ENCODE results near the gene TMEM63C.

Gene TMEM63C

GRCh38 chr14:77155083-77155482 is 26.5 kb upstream of the TMEM63C start:
- no peak for DNase-seq

DNA sequence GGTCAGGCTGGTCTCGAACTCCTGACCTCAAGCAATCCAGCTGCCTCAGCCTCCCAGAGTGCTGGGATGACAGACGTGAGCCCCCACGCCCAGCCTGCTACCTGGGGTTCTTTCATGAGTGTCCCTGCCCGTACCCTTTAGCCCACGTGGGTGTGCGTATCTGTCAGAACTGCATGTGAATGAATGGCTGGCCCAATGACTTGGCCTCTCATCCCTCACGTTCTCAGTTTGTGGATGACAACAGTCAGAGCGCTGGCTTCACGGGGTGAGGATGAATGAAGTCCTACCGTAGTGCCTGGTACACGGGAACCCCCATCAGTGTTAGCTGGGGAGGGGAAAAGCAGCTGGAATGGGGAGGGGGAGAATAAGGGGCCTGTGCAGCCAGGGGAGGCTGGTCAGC is 23.9 kb upstream of the TMEM63C start:
- no peak for DNase-seq

- peak; percentile 73 for DNase-seq
Measured at GRCh38 chr14:77158175-77158881, 23.3 kb upstream of the TMEM63C start.

DNA sequence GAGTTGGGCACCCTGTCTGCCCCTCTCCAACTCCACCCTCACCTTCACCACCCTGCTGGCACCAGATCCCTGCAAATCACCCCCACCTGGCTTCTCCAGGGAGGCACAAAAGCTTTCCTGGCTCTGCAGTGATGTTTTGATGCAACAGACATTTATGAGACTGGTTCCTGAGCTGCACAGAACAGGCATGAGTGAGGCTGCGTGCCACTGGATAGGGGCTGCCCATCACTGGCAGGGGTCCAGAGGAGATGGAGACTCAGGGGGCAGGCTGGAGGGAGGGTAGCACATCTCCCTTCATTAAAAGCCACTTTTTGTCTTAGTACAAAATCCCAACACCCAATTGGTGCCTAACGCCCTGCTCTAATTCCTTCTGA is 22.7 kb upstream of the TMEM63C start:
- DNase-seq = no peak

DNA sequence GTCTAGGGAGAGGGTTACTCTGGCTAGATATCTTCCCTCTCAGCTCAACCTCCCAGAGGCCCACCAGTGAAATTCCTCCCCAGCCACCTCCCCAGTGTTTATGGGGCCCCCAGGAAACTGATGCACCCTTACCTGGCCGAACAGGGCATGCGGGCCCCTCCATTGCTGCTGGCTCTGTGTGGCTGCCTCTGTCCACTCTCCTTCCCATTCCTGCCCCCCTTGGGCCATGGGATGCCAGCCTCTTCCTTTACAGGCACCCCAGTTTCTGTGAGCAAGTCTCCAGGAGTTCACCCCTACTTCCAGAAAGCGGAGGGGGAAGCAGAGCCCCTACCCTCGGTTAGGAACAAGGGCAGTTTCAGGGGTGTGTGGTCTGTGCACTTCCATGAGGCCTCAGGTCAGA is 20.6 kb upstream of the TMEM63C start:
- no peak for DNase-seq

GRCh38 chr14:77170045-77170444 is 11.6 kb upstream of the TMEM63C start:
- no peak for DNase-seq

GRCh38 chr14:77172916-77173315 is 8.7 kb upstream of the TMEM63C start:
- DNase-seq = no peak

GRCh38 chr14:77173911-77174617 is 7.5 kb upstream of the TMEM63C start:
- DNase-seq = peak; percentile 12

DNA sequence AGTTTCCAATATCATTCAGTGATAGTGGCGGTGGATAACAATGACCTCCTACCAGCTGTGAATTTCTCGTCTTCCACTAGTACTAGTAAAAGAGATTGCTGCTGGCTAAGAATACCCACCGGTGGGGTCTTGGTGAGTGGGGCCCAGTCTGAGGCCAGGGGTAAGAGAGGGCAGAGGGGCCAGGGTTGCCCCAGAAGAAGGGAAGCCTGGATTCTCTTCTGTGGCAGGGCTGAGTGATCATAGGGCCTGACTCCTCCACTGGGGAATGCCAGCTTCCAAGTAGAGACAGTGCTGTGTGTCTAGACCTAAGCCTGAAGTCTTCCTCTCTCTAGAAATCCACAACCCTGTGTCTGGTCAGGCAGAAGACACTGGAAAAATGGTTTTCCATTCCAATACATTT is 5.8 kb upstream of the TMEM63C start:
- DNase-seq = no peak

GRCh38 chr14:77177702-77178101 is 3.9 kb upstream of the TMEM63C start:
- no peak for DNase-seq

DNA sequence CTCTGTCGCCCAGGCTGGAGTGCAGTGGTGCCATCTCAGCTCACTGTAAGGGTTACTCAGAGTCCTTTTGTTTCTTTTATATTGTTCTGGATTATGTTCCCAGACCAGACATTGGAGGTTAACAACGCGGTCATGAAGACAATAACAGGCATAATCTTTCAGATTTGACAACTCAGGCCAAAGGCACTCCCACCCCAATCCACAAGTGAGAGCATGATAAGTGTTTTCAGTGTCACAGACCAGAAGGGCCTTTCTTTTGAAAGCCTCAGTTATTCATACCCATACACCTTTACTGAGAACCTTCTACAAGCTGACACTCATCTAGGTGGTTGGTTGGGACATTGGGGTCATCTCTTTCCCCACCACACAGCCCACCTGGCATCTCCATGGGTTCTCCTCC is 2.9 kb upstream of the TMEM63C start:
- no peak for DNase-seq

DNA sequence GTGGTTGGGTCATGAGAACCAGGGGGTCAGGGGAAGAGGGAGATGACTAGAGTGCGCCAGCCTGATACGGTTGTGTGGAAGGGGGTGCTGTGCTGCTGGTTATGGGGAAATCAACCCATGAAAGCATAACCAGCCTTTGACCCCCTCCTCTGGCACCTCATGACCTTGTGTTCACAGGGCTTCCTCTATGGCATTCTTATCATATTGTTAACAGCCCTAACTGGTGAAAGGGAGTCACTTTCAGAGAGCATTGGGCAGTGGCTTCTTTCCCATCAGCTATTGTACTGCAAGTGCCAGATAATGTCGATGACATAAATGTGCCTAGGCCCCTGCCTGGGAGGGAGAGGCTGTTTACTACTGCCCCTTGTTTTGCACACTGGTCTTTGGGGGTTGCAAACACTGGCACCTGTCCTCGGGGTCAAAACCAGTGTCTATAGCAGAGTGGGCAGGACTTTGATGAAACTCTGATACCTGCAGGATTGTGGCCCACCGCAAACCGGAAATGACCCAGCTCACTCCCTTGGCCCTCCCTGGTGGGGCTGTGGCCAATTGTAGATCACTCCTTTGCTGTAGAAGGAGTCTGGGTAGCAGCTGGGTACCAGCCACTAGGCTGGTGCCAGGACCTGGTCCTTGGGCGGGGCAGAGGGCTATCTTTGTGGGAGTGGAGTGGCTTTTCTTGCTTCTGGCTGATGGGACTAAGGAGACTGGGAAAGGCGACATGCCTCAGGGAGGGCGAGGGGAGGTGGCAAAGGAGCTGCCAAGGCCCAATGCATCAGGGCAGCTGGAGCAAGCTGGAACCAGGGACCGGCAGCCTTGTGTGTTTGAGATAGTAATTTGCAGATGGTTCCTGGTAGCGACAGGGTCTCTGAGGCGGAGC is 634 bp upstream of the TMEM63C start:
- DNase-seq = no peak

DNA sequence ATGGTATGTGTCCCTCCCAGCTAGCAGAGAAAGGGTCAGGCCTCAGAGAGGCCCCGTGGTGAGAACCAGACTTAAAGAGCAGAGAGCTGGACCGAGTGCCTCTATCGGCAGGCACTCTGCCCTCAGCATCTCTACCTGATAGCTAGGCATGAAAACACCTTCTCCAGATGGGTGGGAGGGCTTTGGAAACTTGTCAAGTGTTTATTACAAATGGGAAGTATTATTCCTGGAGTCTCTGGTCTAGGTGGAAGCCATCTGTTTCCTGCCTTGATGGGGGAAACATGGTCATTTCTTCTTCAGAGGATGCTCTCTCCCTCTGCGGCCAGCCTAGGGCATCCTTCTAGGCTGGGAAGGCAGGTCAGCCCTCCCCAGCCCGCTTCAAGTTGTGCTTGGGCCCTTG is 2.3 kb downstream of the TMEM63C start:
- no peak for DNase-seq

DNA sequence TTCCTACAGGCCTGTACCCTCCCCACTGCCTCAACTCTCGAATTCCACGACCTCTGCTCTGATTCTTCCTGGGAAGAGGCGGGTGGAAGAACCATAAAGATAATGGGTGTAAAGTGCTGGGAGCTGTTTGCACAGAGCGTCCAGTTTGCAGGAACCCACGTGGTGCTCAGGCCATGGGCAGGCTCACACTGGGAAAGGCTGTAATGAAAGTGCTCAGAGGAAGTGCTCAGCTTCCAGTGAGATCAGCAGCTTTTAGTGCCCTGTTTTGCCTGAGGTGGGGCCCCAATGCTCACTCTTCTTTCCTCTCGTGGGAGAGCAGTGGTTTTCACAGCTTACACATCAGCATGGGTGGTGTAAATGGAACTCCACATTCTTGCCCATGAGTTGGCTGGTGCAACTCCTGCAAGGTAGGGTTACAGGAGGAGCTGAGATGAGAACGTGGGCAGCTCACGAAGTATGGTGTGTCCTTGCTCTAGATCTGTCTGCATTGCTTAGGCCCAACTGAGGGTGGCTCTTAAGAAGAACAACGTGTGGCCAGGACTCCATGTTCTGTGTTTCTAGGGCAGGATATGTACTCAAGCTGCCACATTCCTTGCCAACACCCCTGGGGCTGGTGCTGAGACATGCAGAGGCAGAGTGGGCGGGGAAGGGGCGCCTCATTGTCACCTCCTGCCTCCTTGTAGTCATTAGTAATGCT is 2.9 kb downstream of the TMEM63C start:
- DNase-seq = no peak

GRCh38 chr14:77185093-77185465 is 3.5 kb downstream of the TMEM63C start:
- DNase-seq = no peak

DNA sequence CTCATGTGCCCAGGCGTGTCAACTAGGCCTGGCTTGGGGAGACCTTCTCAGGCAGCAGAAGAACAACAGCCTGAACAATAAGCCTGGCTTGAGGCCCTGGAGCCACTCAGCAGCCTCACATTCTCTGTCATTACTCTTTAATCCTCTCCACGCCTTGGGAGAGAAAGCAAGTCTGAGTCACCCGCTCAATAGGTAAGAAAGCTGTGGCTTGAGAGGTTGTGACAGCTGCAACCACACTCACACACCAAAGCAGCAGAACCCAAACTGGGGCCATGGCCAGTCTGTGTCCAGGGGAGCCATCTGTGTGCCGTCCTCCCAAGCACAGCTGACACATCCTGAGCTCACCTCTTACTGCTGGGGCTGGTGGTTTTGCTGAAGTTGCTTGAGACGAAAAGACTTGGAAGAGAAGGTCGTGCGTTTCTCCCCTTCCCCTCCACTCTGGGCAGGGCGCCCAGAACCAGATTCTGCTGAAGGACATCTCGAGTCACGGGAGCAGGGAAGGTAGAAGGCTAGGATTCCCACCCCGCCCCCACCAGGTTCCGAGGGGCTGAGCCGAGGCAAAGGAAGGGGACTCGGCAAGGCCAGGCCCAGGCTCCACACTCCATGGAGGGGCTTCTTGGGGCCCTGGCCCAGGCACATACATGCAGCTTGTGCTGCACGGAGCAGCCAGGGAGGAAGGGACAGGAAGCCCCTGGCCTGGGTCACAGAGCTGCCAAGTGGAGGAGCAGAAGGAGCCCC is 5.5 kb downstream of the TMEM63C start:
- peak; percentile 42 for DNase-seq

DNA sequence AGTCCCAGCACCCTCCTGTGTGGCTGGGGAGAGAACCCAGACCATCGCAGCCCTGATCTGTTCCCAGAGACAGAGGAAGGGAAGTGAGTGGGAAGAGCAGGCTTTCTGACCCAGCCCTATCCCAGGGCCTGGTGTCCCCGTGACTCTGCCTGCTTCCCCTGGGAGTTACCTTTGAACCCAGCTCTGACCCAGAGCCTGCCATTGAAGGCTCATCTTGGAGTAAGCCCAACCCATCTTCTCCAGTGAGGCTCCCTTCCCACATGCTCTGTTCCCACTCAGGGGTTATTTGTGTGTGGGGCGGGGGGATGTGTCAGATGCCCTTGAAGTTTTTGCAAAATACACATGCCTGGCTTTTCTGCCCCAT is 6.0 kb downstream of the TMEM63C start:
- DNase-seq = no peak

- DNase-seq = no peak
Measured at GRCh38 chr14:77189479-77189878, 7.9 kb downstream of the TMEM63C start.

GRCh38 chr14:77190977-77191376 is 9.4 kb downstream of the TMEM63C start:
- DNase-seq = no peak

DNA sequence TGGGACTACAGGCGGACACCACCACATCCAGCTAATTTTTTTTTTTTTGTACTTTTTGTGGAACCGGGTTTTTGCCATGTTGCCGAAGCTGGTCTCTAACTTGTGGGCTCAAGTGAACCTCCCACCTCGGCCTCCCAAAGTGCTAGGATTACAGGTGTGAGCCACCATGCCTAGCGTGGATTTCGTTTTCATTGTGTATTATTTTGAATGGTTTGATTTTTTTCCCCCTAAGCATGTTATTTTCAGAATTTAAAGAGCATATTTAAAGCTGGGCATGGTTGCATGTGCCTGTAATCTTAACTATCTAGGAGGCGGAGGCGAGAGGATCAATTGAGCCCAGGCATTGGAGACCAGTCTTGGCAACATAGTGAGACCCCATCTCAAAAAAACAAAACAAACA is 13.1 kb downstream of the TMEM63C start:
- DNase-seq = no peak

- no peak for DNase-seq
Measured at GRCh38 chr14:77195766-77196165, 14.2 kb downstream of the TMEM63C start.

DNA sequence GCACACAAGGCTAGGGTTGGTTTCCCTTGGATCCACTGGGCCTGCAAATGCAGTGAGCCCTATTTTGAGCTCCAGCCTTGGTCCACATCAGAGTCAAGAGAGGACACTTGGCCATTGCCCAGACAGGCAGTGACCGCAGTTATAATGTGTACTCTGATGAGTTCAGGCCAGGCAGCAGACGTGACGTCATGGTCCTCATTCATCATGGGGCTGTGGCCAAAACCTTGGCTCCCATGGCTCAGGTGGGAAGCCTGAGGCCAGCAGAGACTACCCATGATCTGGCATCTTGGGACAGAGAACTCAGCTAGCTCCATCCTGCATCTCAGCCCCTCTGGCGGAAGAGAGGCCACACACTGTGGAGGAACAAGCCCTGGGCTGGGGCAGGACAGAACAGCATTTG is 16.4 kb downstream of the TMEM63C start:
- DNase-seq = no peak

DNA sequence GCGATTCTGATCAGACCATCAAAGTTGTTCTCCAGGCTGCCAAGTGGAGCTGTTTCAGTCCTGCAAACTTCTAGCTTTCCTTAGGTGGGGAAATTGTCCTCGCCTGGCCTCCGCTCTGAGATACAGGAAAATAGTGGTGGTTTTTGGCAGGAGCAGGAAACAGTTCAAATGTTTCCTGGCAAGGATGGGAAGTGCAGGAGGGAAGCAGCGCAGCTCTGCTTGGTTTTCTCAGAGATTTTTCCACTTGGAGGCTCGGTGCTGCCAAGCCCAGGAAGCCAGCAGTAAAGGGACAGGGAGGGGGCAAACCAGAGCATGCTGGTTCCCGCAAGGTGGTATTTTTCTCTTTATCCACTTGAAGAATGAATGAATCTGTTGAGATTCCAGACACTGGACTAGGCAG is 17.0 kb downstream of the TMEM63C start:
- no peak for DNase-seq

All from fibroblast of skin of right biceps (primary cell).